Stomach (tissue), 4 donors: ENCODE measurements around the gene CACNA1E.

Source experiments
- CTCF ChIP-seq, 7 experiments: fragments of 450-650 bp in 4 of 7; fragments of 200-600 bp in 3 of 7; sonication (generic) in 3 of 7; IDR thresholded peaks; one replicate each; pipeline ENCODE4 v1.5.1; 2016 to 2019; ENCODE audit warnings: antibody characterized with exemption in 7 of 7, control low read depth in 2 of 7, mild to moderate bottlenecking in 1 of 7
- EP300 ChIP-seq: sonication (generic); formaldehyde crosslinking; IDR thresholded peaks from one replicate; pipeline ENCODE4 v1.6.1; 2017; ENCODE audit warnings: antibody characterized with exemption
- POLR2A ChIP-seq, 4 donors: fragments of 450-650 bp; IDR thresholded peaks; one replicate each; pipeline ENCODE4 v1.6.1; 2016; ENCODE audit warnings: antibody characterized with exemption in 4 of 4, control low read depth in 2 of 4, mild to moderate bottlenecking in 1 of 4, moderate library complexity in 1 of 4
- POLR2AphosphoS5 ChIP-seq, 3 donors: sonication (generic); formaldehyde crosslinking; IDR thresholded peaks; one replicate each; pipeline ENCODE4 v1.6.1; 2016; ENCODE audit warnings: antibody characterized with exemption in 3 of 3

- no peak for TF ChIP-seq CTCF (IDR thresholded peaks at IDR 0.05)
- TF ChIP-seq EP300 = no peak
- no peak for TF ChIP-seq POLR2A (IDR thresholded peaks at IDR 0.05)
- no peak for TF ChIP-seq POLR2AphosphoS5 (IDR thresholded peaks at IDR 0.05)
These were observed 58.1 kb downstream of the CACNA1E start for GRCh38 chr1:181541458-181541857.
